IgD-negative memory B cell (primary cell): Measurements from ENCODE around the gene ZNF330. TPM values are rescaled to one million over a fixed set of nuclear protein-coding genes. Genes with fewer than 3 reads are reported as not detected.
"Not testable (repeated sequence)": the region's sequence is repeated elsewhere in the genome, so short reads cannot be mapped to it uniquely, and the experiment has no call there.

Experiments used
- H3K27ac Mint-ChIP-seq, 3 donors: one replicate each; pipeline ENCODE4 v1.8.0; 2020 to 2022; ENCODE audit warnings: mild to moderate bottlenecking in 3 of 3, mixed read lengths in 3 of 3, moderate library complexity in 1 of 3
- H3K27me3 Mint-ChIP-seq: one replicate; pipeline ENCODE4 v1.8.0; 2021; ENCODE audit warnings: mixed read lengths
- H3K36me3 Mint-ChIP-seq: one replicate; pipeline ENCODE4 v1.8.0; 2020; ENCODE audit warnings: mild to moderate bottlenecking, mixed read lengths
- H3K4me1 Mint-ChIP-seq, 3 donors: one replicate each; pipeline ENCODE4 v1.8.0; 2020 to 2022; ENCODE audit warnings: mixed read lengths in 3 of 3, mild to moderate bottlenecking in 1 of 3
- H3K4me3 Mint-ChIP-seq, 4 donors: one replicate each; pipeline ENCODE4 v1.8.0; 2020 to 2022; ENCODE audit warnings: mild to moderate bottlenecking in 4 of 4, mixed read lengths in 4 of 4, moderate library complexity in 3 of 4
- H3K9me3 Mint-ChIP-seq, 3 donors: one replicate each; pipeline ENCODE4 v1.8.0; 2020 to 2021; ENCODE audit warnings: mixed read lengths in 3 of 3, mild to moderate bottlenecking in 1 of 3
- polyA plus RNA-seq: library from polyadenylated mRNA; unstranded; fragments of 300-500 nt; fragmentation: Illumina TruSeq; gene quantifications from one replicate; pipeline ENCODE4 v1.2.3, GENCODE V29; 2021

The ZNF330 gene
- 32.4 TPM for polyA plus RNA-seq

GRCh38 chr4:141220691-141221659 lies at the start of gene ZNF330:
Gene ZNF330, plus strand, starts transcription at chr4:141220895. Its CDS starts 1,477 bp downstream, at chr4:141222372.
- Mint-ChIP-seq H3K36me3 (peaks cover 3% of the 10 kb centered on the region), H3K27me3 (peaks cover 2% of the 10 kb centered on the region), H3K27ac (peak within 1 kb of the TSS; percentile 96 to 98 (median 98)), H3K9me3 (no peaks in the 10 kb centered on the region), H3K4me3 (peak within 1 kb of the TSS; percentile 97 to 99 (median 98)), H3K4me1 (peaks cover 13 to 28% (median 22%) of the 10 kb centered on the region in 3 donors)

GRCh38 chr4:141174457-141174856 lies 46.2 kb upstream of the ZNF330 start:
- Mint-ChIP-seq H3K4me1 (no peaks in the 10 kb centered on the region), H3K4me3 (no peak overlapping the region), H3K27ac (no peak overlapping the region), H3K36me3 (no peaks in the 10 kb centered on the region), H3K27me3 (peaks cover 1% of the 10 kb centered on the region), H3K9me3 (peaks cover 0 to 4% (median 0%) of the 10 kb centered on the region in 3 donors)

- Mint-ChIP-seq H3K27me3 (peaks cover 1% of the 10 kb centered on the region), H3K4me1 (no peaks in the 10 kb centered on the region), H3K9me3 (no peaks in the 10 kb centered on the region), H3K27ac (no peak overlapping the region), H3K36me3 (no peaks in the 10 kb centered on the region), H3K4me3 (no peak overlapping the region)
Measured at GRCh38 chr4:141177171-141177570, 43.5 kb upstream of the ZNF330 start.

- peaks cover 0 to 3% (median 2%) of the 10 kb centered on the region in 3 donors for H3K9me3 Mint-ChIP-seq
- no peak overlapping the region for H3K4me3 Mint-ChIP-seq
- H3K4me1 Mint-ChIP-seq, result no peaks in the 10 kb centered on the region
- peaks cover 1% of the 10 kb centered on the region for H3K27me3 Mint-ChIP-seq
- no peak overlapping the region for H3K27ac Mint-ChIP-seq
- H3K36me3 Mint-ChIP-seq, result no peaks in the 10 kb centered on the region
Measured at GRCh38 chr4:141179474-141180373, 41.0 kb upstream of the ZNF330 start.

- H3K27ac Mint-ChIP-seq, result no peak overlapping the region
- no peaks in the 10 kb centered on the region for H3K36me3 Mint-ChIP-seq
- H3K27me3 Mint-ChIP-seq, result no peaks in the 10 kb centered on the region
- peaks cover 0 to 3% (median 3%) of the 10 kb centered on the region in 3 donors for H3K9me3 Mint-ChIP-seq
- no peak overlapping the region for H3K4me3 Mint-ChIP-seq
- no peaks in the 10 kb centered on the region for H3K4me1 Mint-ChIP-seq
Measured at GRCh38 chr4:141180991-141181761, 39.5 kb upstream of the ZNF330 start.

- H3K9me3 Mint-ChIP-seq, H3K4me1 Mint-ChIP-seq, H3K36me3 Mint-ChIP-seq, H3K27ac Mint-ChIP-seq, H3K4me3 Mint-ChIP-seq: not testable (repeated sequence)
- peaks cover 10% of the 10 kb centered on the region for H3K27me3 Mint-ChIP-seq
Measured at GRCh38 chr4:141183491-141183890, 37.2 kb upstream of the ZNF330 start.

- H3K4me1 Mint-ChIP-seq, result no peaks in the 10 kb centered on the region
- H3K4me3 Mint-ChIP-seq, result no peak overlapping the region
- no peaks in the 10 kb centered on the region for H3K36me3 Mint-ChIP-seq
- peaks cover 11% of the 10 kb centered on the region for H3K27me3 Mint-ChIP-seq
- H3K27ac Mint-ChIP-seq, result no peak overlapping the region
- H3K9me3 Mint-ChIP-seq, result peaks cover 0 to 1% (median 0%) of the 10 kb centered on the region in 3 donors
Measured at GRCh38 chr4:141192564-141192963, 28.1 kb upstream of the ZNF330 start.

GRCh38 chr4:141193516-141194034 lies 27.1 kb upstream of the ZNF330 start:
- Mint-ChIP-seq H3K27ac (no peak overlapping the region), H3K9me3 (peaks cover 0 to 4% (median 2%) of the 10 kb centered on the region in 3 donors), H3K4me1 (no peaks in the 10 kb centered on the region), H3K4me3 (no peak overlapping the region), H3K36me3 (no peaks in the 10 kb centered on the region), H3K27me3 (peaks cover 7% of the 10 kb centered on the region)

GRCh38 chr4:141195095-141195707 lies 25.5 kb upstream of the ZNF330 start:
- Mint-ChIP-seq H3K27ac (no peak overlapping the region), H3K27me3 (peaks cover 6% of the 10 kb centered on the region), H3K9me3 (peaks cover 0 to 7% (median 2%) of the 10 kb centered on the region in 3 donors), H3K36me3 (peaks cover 2% of the 10 kb centered on the region), H3K4me1 (no peaks in the 10 kb centered on the region), H3K4me3 (no peak overlapping the region)

- no peak overlapping the region for H3K4me3 Mint-ChIP-seq
- H3K4me1 Mint-ChIP-seq, result no peaks in the 10 kb centered on the region
- peaks cover 2% of the 10 kb centered on the region for H3K36me3 Mint-ChIP-seq
- H3K27ac Mint-ChIP-seq, result no peak overlapping the region
- peaks cover 6% of the 10 kb centered on the region for H3K27me3 Mint-ChIP-seq
- peaks cover 0 to 8% (median 2%) of the 10 kb centered on the region in 3 donors for H3K9me3 Mint-ChIP-seq
Measured at GRCh38 chr4:141196227-141196933, 24.3 kb upstream of the ZNF330 start.

- Mint-ChIP-seq H3K4me1 (peaks cover 0 to 1% (median 0%) of the 10 kb centered on the region in 3 donors), H3K9me3 (peaks cover 0 to 4% (median 1%) of the 10 kb centered on the region in 3 donors), H3K27me3 (peaks cover 15% of the 10 kb centered on the region), H3K4me3 (no peak overlapping the region), H3K27ac (no peak overlapping the region), H3K36me3 (no peaks in the 10 kb centered on the region)
Measured at GRCh38 chr4:141207961-141208360, 12.7 kb upstream of the ZNF330 start.

GRCh38 chr4:141210168-141210567 lies 10.5 kb upstream of the ZNF330 start:
- no peak overlapping the region for H3K27ac Mint-ChIP-seq
- no peaks in the 10 kb centered on the region for H3K36me3 Mint-ChIP-seq
- H3K4me1 Mint-ChIP-seq, result peaks cover 0 to 1% (median 0%) of the 10 kb centered on the region in 3 donors
- H3K27me3 Mint-ChIP-seq, result peaks cover 13% of the 10 kb centered on the region
- H3K4me3 Mint-ChIP-seq, result no peak overlapping the region
- peaks cover 0 to 4% (median 1%) of the 10 kb centered on the region in 3 donors for H3K9me3 Mint-ChIP-seq

GRCh38 chr4:141213550-141213991 lies 7.1 kb upstream of the ZNF330 start:
- Mint-ChIP-seq H3K27me3 (peaks cover 13% of the 10 kb centered on the region), H3K4me1 (peaks cover 0 to 2% (median 1%) of the 10 kb centered on the region in 3 donors), H3K4me3 (no peak overlapping the region), H3K27ac (no peak overlapping the region), H3K9me3 (peaks cover 0 to 2% (median 1%) of the 10 kb centered on the region in 3 donors), H3K36me3 (no peaks in the 10 kb centered on the region)
